Measurements from ENCODE around the gene GNB1L. TPM values are rescaled to one million over a fixed set of nuclear protein-coding genes. Genes with fewer than 3 reads are reported as not detected.

The GNB1L gene
- total and polyA plus RNA-seq, 9 of the 15 experiments (the other 6 are each of a cell fraction or from before 2014, with no cell fraction given): 0.56 to 50.5 (median 10.2) TPM

- TF ChIP-seq TGIF2 (CRISPR knock-in tag; IDR thresholded peaks at IDR 0.05) (no peak), ZNF57 (CRISPR knock-in tag; IDR thresholded peaks at IDR 0.05) (0 out of 2 replicates have a peak, but pooled peaks have one; percentile 25), ZBTB43 (CRISPR knock-in tag; IDR thresholded peaks at IDR 0.05) (no peak), RNF219 (CRISPR knock-in tag; IDR thresholded peaks at IDR 0.05) (no peak), U2AF1 (optimal IDR thresholded peaks at IDR 0.05; ENCODE audit: low read depth, low read length) (no peak), CHD1 (IDR thresholded peaks at IDR 0.05; ENCODE audit: low read length) (no peak), ZBTB33 (CRISPR knock-in tag; IDR thresholded peaks at IDR 0.05) (no peak), ZNF449 (CRISPR knock-in tag; IDR thresholded peaks at IDR 0.05) (no peak), PHF8 (IDR thresholded peaks at IDR 0.05; ENCODE audit: borderline replicate concordance, low read length) (0 out of 2 replicates have a peak, but pooled peaks have one; percentile 18), ZNF785 (CRISPR knock-in tag; IDR thresholded peaks at IDR 0.05) (no peak), CLOCK (CRISPR knock-in tag; IDR thresholded peaks at IDR 0.05; ENCODE audit: borderline replicate concordance) (no peak), ZHX1 (conservative IDR thresholded peaks at IDR 0.05; ENCODE audit: low read length) (no peak)
Observed at GRCh38 chr22:19885841-19886592, 31.3 kb upstream of the GNB1L start (continued).
